ENCODE measurements around the gene JKAMP. TPM values are rescaled to one million over a fixed set of nuclear protein-coding genes. Genes with fewer than 3 reads are reported as not detected.

JKAMP gene
- total RNA-seq, 1 experiment from 2014 or later = 46.5 TPM

GRCh38 chr14:59474172-59474571 is 10.1 kb upstream of the JKAMP start:
- H2AFZ ChIP-seq (ENCODE audit: low read depth, low read length, poor library complexity, severe bottlenecking) = no peak overlapping the region
- H3K9me3 ChIP-seq (ENCODE audit: control insufficient read depth in 1 of 2, insufficient read depth in 1 of 2, low read depth in 1 of 2, low read length in 2 of 2) = no peaks in the 10 kb centered on the region
- ChIA-PET POLR2A (interaction anchor here (1.0 kb wide), 1 partner anchor 10 kb away, joined by 3 read pairs; the partner anchor contains the start of genes JKAMP and L3HYPDH), RAD21 (ENCODE audit: low non-redundant PET in 1 of 2, low total read pairs in 2 of 2, uncharacterized antibody in 2 of 2, unreplicated experiment in 2 of 2) (no interaction called here), CTCF (no interaction called here)
- H3K4me1 ChIP-seq (ENCODE audit: control insufficient read depth in 1 of 2, insufficient read depth in 2 of 2, low read length in 2 of 2) = no peaks in the 10 kb centered on the region
- no peak overlapping the region for H3K27ac ChIP-seq (ENCODE audit: low read depth, low read length)
- no peak for DNase-seq (ENCODE audit: low read depth, low spot score)
- intact Hi-C loops (cut with micrococcal nuclease) = no loop called here
- no peaks in the 10 kb centered on the region for H3K9me2 ChIP-seq (ENCODE audit: insufficient read depth)
- TF ChIP-seq SRF (IDR thresholded peaks at IDR 0.05; ENCODE audit: low read depth) = no peak
- no peak for TF ChIP-seq SIN3A (IDR thresholded peaks at IDR 0.05; ENCODE audit: low read depth)
- TF ChIP-seq POLR2AphosphoS5 (IDR thresholded peaks at IDR 0.05; ENCODE audit: low read depth, low read length) = no peak
- TF ChIP-seq POLR2A (IDR thresholded peaks at IDR 0.05; ENCODE audit: borderline replicate concordance, extremely low read depth, insufficient read depth, insufficient read length) = no peak
- TF ChIP-seq EZH2phosphoT487 (IDR thresholded peaks at IDR 0.05; ENCODE audit: borderline replicate concordance) = no peak
- no peak for TF ChIP-seq SP1 (IDR thresholded peaks at IDR 0.05; ENCODE audit: low read depth)
- no peak for TF ChIP-seq JUND (IDR thresholded peaks at IDR 0.05)
- TF ChIP-seq RAD21 (IDR thresholded peaks at IDR 0.05; ENCODE audit: low read depth) = no peak
- no peak for TF ChIP-seq EGR1 (IDR thresholded peaks at IDR 0.05; ENCODE audit: low read depth)
- no peak for TF ChIP-seq ELF1 (IDR thresholded peaks at IDR 0.05; ENCODE audit: borderline replicate concordance, low read depth)
- TF ChIP-seq ZNF274 (IDR thresholded peaks at IDR 0.05; ENCODE audit: low read depth, low read length) = no peak
- TF ChIP-seq FOSL1 (IDR thresholded peaks at IDR 0.05; ENCODE audit: low read depth) = no peak
- TF ChIP-seq ATF3 (IDR thresholded peaks at IDR 0.05) = no peak
- no peak for TF ChIP-seq CBX3 (IDR thresholded peaks at IDR 0.05; ENCODE audit: low read depth)
- H3K4me2 ChIP-seq (ENCODE audit: low read length) = no peak overlapping the region
- H4K20me1 ChIP-seq (ENCODE audit: insufficient read depth) = no peaks in the 10 kb centered on the region
- ATAC-seq = no peak
- H3K4me3 ChIP-seq (replicated peaks in 1 of 2; ENCODE audit: low read depth in 1 of 2, low read length in 2 of 2) = no peak overlapping the region
- no peaks in the 10 kb centered on the region for H3K27me3 ChIP-seq (ENCODE audit: insufficient read depth, low read length)
- peaks cover 12% of the 10 kb centered on the region for H3K79me2 ChIP-seq (ENCODE audit: insufficient read depth, low read length)
- no peak overlapping the region for H3K9ac ChIP-seq (ENCODE audit: low read length)
- peaks cover 32% of the 10 kb centered on the region in 2 experiments for H3K36me3 ChIP-seq (ENCODE audit: control insufficient read depth in 1 of 2, insufficient read depth in 2 of 2, low read length in 2 of 2)
- BruUV-seq (replicated peaks) = no TSS peak

DNA sequence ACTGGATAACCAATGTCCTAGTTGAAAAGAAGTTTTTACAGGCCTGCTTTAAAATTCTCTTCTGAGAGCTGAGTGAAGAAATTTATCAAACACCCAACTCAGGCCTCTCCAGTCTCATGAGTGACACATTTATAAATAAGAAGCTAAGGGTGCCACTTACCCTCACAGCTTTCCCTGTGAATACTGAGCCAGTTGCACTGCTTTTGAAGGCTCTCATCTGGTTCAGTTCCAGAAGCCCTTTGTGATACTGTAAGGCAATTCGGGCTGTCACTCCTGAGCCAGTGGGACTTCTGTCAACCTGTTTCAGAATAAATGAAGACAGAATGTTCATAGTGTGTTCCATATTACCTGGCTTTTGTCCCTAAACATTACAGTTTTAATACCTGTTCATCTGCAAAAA is 8.6 kb upstream of the JKAMP start:
- H3K27ac ChIP-seq (ENCODE audit: low read depth, low read length) = no peak overlapping the region
- DNase-seq (ENCODE audit: low read depth, low spot score) (no peak), ATAC-seq (no peak)
- no peaks in the 10 kb centered on the region for H3K4me1 ChIP-seq (ENCODE audit: control insufficient read depth in 1 of 2, insufficient read depth in 2 of 2, low read length in 2 of 2)
- no peak overlapping the region for H3K4me2 ChIP-seq (ENCODE audit: low read length)
- H3K4me3 ChIP-seq (replicated peaks in 1 of 2; ENCODE audit: low read depth in 1 of 2, low read length in 2 of 2) = no peak overlapping the region
- no peak overlapping the region for H2AFZ ChIP-seq (ENCODE audit: low read depth, low read length, poor library complexity, severe bottlenecking)
- intact Hi-C loops (cut with micrococcal nuclease) = no loop called here
- ChIA-PET RAD21 (ENCODE audit: low non-redundant PET in 1 of 2, low total read pairs in 2 of 2, uncharacterized antibody in 2 of 2, unreplicated experiment in 2 of 2) (no interaction called here), POLR2A (no interaction called here), CTCF (no interaction called here)
- H3K9ac ChIP-seq (ENCODE audit: low read length) = no peak overlapping the region
- H3K9me2 ChIP-seq (ENCODE audit: insufficient read depth) = no peaks in the 10 kb centered on the region
- H4K20me1 ChIP-seq (ENCODE audit: insufficient read depth) = no peaks in the 10 kb centered on the region
- H3K9me3 ChIP-seq (ENCODE audit: control insufficient read depth in 1 of 2, insufficient read depth in 1 of 2, low read depth in 1 of 2, low read length in 2 of 2) = no peaks in the 10 kb centered on the region
- TF ChIP-seq, protein P1, sequence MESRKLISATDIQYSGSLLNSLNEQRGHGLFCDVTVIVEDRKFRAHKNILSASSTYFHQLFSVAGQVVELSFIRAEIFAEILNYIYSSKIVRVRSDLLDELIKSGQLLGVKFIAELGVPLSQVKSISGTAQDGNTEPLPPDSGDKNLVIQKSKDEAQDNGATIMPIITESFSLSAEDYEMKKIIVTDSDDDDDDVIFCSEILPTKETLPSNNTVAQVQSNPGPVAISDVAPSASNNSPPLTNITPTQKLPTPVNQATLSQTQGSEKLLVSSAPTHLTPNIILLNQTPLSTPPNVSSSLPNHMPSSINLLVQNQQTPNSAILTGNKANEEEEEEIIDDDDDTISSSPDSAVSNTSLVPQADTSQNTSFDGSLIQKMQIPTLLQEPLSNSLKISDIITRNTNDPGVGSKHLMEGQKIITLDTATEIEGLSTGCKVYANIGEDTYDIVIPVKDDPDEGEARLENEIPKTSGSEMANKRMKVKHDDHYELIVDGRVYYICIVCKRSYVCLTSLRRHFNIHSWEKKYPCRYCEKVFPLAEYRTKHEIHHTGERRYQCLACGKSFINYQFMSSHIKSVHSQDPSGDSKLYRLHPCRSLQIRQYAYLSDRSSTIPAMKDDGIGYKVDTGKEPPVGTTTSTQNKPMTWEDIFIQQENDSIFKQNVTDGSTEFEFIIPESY (IDR thresholded peaks at IDR 0.05; ENCODE audit: extremely low read depth, insufficient replicate concordance, low read length) = no peak
- H3K27me3 ChIP-seq (ENCODE audit: insufficient read depth, low read length) = no peaks in the 10 kb centered on the region
- peaks cover 32% of the 10 kb centered on the region in 2 experiments for H3K36me3 ChIP-seq (ENCODE audit: control insufficient read depth in 1 of 2, insufficient read depth in 2 of 2, low read length in 2 of 2)
- BruUV-seq (replicated peaks) = no TSS peak
- peaks cover 14% of the 10 kb centered on the region for H3K79me2 ChIP-seq (ENCODE audit: insufficient read depth, low read length)

Measured in HCT116 (cell line).